HG03280 (cell line): Measurements from ENCODE around the gene CTNNBL1.
"Not testable (repeated sequence)": the region's sequence is repeated elsewhere in the genome, so short reads cannot be mapped to it uniquely, and the experiment has no call there.

Experiments
- ATAC-seq: cut with Tn5 transposase; IDR thresholded peaks from one replicate; pipeline ENCODE4 v1.9.1; 2021; ENCODE audit warnings: mild to moderate bottlenecking, moderate library complexity; ENCODE audit not compliant: unreplicated experiment

CTNNBL1 gene

GRCh38 chr20:37677969-37678861 lies 15.6 kb upstream of the CTNNBL1 start:
- ATAC-seq, result no peak

- ATAC-seq, result not testable (repeated sequence)
Measured at GRCh38 chr20:37679751-37680150, 14.1 kb upstream of the CTNNBL1 start.

- ATAC-seq, result no peak
Measured at GRCh38 chr20:37680420-37680819, 13.4 kb upstream of the CTNNBL1 start.

GRCh38 chr20:37681384-37682112 lies 12.3 kb upstream of the CTNNBL1 start:
- ATAC-seq, result no peak

GRCh38 chr20:37683146-37683545 lies 10.7 kb upstream of the CTNNBL1 start:
- ATAC-seq, result not testable (repeated sequence)

- ATAC-seq, result no peak
Measured at GRCh38 chr20:37686762-37687477, 6.9 kb upstream of the CTNNBL1 start.

GRCh38 chr20:37687478-37687805 lies 6.4 kb upstream of the CTNNBL1 start:
- ATAC-seq, result no peak

GRCh38 chr20:37688093-37688492 lies 5.7 kb upstream of the CTNNBL1 start:
- ATAC-seq, result no peak

GRCh38 chr20:37690626-37691369 lies 3.0 kb upstream of the CTNNBL1 start:
- ATAC-seq, result no peak

GRCh38 chr20:37692459-37693166 lies 1.2 kb upstream of the CTNNBL1 start:
- ATAC-seq, result no peak

GRCh38 chr20:37693242-37693634 lies 592 bp upstream of the CTNNBL1 start:
- ATAC-seq, result no peak

GRCh38 chr20:37695684-37696342 lies 2.0 kb downstream of the CTNNBL1 start:
- no peak for ATAC-seq

- no peak for ATAC-seq
Measured at GRCh38 chr20:37697314-37697713, 3.5 kb downstream of the CTNNBL1 start.

- ATAC-seq, result no peak
Measured at GRCh38 chr20:37699202-37699601, 5.4 kb downstream of the CTNNBL1 start.

- ATAC-seq, result no peak
Measured at GRCh38 chr20:37700301-37700700, 6.5 kb downstream of the CTNNBL1 start.

- not testable (repeated sequence) for ATAC-seq
Measured at GRCh38 chr20:37701676-37702075, 7.8 kb downstream of the CTNNBL1 start.

- no peak for ATAC-seq
Measured at GRCh38 chr20:37702403-37703034, 8.7 kb downstream of the CTNNBL1 start.

GRCh38 chr20:37703035-37703845 lies 9.4 kb downstream of the CTNNBL1 start:
- ATAC-seq, result no peak
